ENCODE measurements around the gene TMTC1. TPM values are rescaled to one million over a fixed set of nuclear protein-coding genes. Genes with fewer than 3 reads are reported as not detected.
A peak's percentile ranks its signal among the peaks of the same experiment; 100 is the strongest.
"Not testable (repeated sequence)": the region's sequence is repeated elsewhere in the genome, so short reads cannot be mapped to it uniquely, and the experiment has no call there.

Gene TMTC1
- 10 to 100 TPM; 40.8 to 87.6 TPM for total RNA-seq
- polyA plus RNA-seq (ENCODE audit: insufficient read length in 2 of 2), result 10 to 100 TPM; 20.5 to 28.1 TPM
- long read RNA-seq, donor 1, full-length matches to known transcripts, result 1 of 1 reads
- long read RNA-seq, donor 1, partial matches to known transcripts, result 0 of 1 reads
- long read RNA-seq, donor 1, other reads (novel, unspliced or antisense), result 0 of 1 reads
- long read RNA-seq, donor 2, result 0 reads
- long read RNA-seq, donor 3, result 0 reads
- long read RNA-seq, donor 4, result 0 reads

DNA sequence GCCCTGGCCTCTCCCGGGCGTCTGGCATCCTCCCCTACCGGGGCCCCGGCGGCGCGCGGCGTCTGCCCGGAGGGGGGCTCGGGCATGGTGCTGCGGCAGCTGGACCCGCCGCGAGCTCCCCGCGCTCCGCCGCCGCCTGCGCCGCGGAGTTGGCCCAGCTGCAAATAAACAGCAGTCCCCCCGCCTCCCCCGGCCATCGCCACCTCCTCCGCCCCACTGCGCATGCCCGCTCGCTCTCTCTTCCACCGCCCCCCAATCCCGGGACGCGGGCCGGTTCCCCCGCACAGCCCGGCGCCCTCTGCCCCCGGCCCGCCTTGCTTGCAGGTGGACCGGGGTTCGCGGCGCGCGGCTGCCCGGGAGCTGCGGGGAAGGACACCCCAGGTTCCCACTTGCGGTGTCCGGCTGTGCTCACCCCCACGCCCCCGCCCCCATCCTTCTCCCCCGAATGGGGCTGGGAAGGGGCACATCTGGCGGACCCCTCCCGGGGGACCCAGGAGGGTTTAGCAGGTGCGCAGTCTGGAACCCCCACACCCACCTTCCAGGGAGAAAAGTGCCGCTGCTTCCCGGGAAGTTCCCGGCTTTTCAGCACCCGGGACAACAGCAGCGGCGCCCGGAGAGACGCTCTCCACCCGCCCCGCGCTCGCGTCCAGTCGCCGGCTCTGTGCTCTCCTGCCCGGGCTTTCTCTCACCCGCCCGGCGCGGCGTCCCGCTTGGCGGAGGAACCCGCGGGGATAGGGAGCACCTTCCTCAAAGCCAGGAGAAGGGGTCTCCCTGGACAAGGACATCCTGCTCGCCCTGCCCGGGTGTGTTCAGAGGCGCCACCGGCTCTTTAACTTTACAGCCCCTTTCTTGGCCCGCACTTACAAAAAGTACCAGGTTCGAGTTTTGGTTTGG, at the start of gene TMTC1:
Gene TMTC1 (minus strand): TSS at position 170 of the 894 bp plus-strand sequence. CDS start 191 bp downstream, outside the sequence.
- H3K27ac ChIP-seq (ENCODE audit: low read depth, low read length), result peak within 1 kb of the TSS; percentile 79
- H3K4me3 ChIP-seq (ENCODE audit: low read depth, low read length), result peak within 1 kb of the TSS; percentile 72
- peaks cover 11% of the 10 kb centered on the region for H3K4me1 ChIP-seq (ENCODE audit: control insufficient read depth, insufficient read depth, low read length)
- peak in 4 of 6 donors; percentile 75 to 95 (median 84) for DNase-seq (ENCODE audit: low read depth in 4 of 6, low spot score in 6 of 6)
- peaks cover 11% of the 10 kb centered on the region for H3K27me3 ChIP-seq (ENCODE audit: control insufficient read depth, insufficient read depth, low read length)
- under 1% methylated on average over 79 of the region's 87 CpGs for WGBS (ENCODE audit: insufficient coverage)
- peaks cover 4% of the 10 kb centered on the region for H3K9me3 ChIP-seq (ENCODE audit: control insufficient read depth, insufficient read depth, low read length)
- no peaks in the 10 kb centered on the region for H3K36me3 ChIP-seq (ENCODE audit: control insufficient read depth, insufficient read depth, low read length)

DNA sequence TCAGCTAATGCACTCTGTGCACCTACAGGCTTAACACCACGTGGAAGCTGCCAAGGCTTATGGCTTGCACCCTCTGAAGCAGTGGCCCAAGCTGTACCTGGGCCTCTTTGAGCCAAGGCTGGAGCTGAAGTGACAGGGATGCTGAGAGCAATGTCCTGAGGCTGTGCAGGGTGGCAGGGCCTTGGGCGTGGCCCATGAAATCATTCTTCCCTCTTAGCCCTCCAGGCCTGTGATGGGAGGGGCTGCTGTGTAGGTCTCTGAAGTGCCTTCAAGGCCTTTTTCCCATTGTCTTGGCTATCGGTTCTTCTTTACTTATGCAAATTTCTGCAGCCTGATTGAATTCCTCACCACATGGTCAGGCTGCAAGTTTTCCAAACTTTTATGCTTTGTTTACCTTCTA, 47.4 kb upstream of the TMTC1 start:
- Histone ChIP-seq H3K27me3 (ENCODE audit: control insufficient read depth, insufficient read depth, low read length) (no peaks in the 10 kb centered on the region), H3K27ac (ENCODE audit: low read depth, low read length) (no peak overlapping the region), H3K36me3 (ENCODE audit: control insufficient read depth, insufficient read depth, low read length) (no peaks in the 10 kb centered on the region), H3K4me1 (ENCODE audit: control insufficient read depth, insufficient read depth, low read length) (no peaks in the 10 kb centered on the region), H3K9me3 (ENCODE audit: control insufficient read depth, insufficient read depth, low read length) (peaks cover 2% of the 10 kb centered on the region), H3K4me3 (ENCODE audit: low read depth, low read length) (no peak overlapping the region)
- no peak for DNase-seq (ENCODE audit: low read depth in 4 of 6, low spot score in 6 of 6)
- 69% methylated on average over 1 of the region's 3 CpGs for WGBS (ENCODE audit: insufficient coverage)

DNA sequence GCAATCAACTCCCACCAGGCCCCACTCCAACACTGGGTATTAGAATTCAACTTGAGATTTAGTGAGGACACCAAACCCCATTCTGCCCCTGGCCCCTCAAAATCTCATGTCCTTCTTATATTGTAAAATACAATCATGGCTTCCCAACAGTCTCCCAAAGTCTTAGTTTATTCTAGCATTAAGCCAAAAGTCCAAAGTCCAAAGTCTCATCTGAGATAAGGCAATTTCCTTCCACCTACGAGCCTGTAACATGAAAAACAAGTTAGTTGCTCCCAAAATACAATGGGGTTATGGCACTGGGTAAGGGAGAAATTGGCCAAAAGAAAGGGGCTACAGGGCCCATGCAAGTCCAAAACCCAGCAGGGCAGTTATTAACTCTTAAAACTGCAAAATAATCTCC, 46.6 kb upstream of the TMTC1 start:
- Histone ChIP-seq H3K27me3 (ENCODE audit: control insufficient read depth, insufficient read depth, low read length) (no peaks in the 10 kb centered on the region), H3K4me1 (ENCODE audit: control insufficient read depth, insufficient read depth, low read length) (no peaks in the 10 kb centered on the region), H3K4me3 (ENCODE audit: low read depth, low read length) (no peak overlapping the region), H3K9me3 (ENCODE audit: control insufficient read depth, insufficient read depth, low read length) (peaks cover 2% of the 10 kb centered on the region), H3K36me3 (ENCODE audit: control insufficient read depth, insufficient read depth, low read length) (no peaks in the 10 kb centered on the region), H3K27ac (ENCODE audit: low read depth, low read length) (no peak overlapping the region)
- WGBS (ENCODE audit: insufficient coverage), result no CpG with 5 or more reads among the region's 1 CpG
- DNase-seq (ENCODE audit: low read depth in 4 of 6, low spot score in 6 of 6), result no peak

DNA sequence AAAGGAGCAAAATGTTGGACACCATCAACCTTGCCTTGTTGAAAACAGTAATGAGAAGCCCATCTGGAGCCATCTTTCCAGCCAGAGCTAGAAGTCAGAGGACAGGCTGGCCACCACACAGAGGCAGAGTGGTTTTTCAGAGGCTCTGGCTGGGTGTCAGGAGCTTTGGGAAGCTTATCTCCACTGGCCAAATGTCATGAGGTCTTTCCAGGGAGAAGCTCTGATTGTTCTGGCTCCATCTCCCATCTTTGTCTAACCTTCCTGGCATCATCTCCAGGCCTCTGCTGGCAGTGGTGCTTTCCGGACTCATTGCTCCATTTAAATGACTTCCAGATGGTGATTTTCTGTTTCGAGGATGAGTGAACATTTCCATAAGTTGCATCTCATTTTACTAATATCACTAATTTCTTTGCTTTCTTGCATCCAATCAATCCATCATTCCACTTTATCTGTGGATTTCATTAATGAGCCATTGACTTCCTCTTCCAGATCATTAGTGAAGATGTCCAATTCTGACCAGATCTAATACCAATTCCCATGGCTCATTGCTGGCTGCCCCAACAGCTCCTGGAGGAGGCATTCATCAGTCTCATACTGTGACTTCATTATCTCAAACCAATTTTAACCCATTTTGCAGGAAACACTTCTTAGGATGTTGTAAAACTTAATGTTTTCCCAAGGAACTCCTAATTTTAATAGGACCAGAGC, 35.3 kb upstream of the TMTC1 start:
- Histone ChIP-seq H3K36me3 (ENCODE audit: control insufficient read depth, insufficient read depth, low read length) (no peaks in the 10 kb centered on the region), H3K27ac (ENCODE audit: low read depth, low read length) (no peak overlapping the region), H3K4me3 (ENCODE audit: low read depth, low read length) (no peak overlapping the region), H3K4me1 (ENCODE audit: control insufficient read depth, insufficient read depth, low read length) (no peaks in the 10 kb centered on the region), H3K9me3 (ENCODE audit: control insufficient read depth, insufficient read depth, low read length) (no peaks in the 10 kb centered on the region), H3K27me3 (ENCODE audit: control insufficient read depth, insufficient read depth, low read length) (no peaks in the 10 kb centered on the region)
- peak in 1 of 6 donors; percentile 42 for DNase-seq (ENCODE audit: low read depth in 4 of 6, low spot score in 6 of 6)
- WGBS (ENCODE audit: insufficient coverage), result 66% methylated on average over 2 of the region's 2 CpGs

DNA sequence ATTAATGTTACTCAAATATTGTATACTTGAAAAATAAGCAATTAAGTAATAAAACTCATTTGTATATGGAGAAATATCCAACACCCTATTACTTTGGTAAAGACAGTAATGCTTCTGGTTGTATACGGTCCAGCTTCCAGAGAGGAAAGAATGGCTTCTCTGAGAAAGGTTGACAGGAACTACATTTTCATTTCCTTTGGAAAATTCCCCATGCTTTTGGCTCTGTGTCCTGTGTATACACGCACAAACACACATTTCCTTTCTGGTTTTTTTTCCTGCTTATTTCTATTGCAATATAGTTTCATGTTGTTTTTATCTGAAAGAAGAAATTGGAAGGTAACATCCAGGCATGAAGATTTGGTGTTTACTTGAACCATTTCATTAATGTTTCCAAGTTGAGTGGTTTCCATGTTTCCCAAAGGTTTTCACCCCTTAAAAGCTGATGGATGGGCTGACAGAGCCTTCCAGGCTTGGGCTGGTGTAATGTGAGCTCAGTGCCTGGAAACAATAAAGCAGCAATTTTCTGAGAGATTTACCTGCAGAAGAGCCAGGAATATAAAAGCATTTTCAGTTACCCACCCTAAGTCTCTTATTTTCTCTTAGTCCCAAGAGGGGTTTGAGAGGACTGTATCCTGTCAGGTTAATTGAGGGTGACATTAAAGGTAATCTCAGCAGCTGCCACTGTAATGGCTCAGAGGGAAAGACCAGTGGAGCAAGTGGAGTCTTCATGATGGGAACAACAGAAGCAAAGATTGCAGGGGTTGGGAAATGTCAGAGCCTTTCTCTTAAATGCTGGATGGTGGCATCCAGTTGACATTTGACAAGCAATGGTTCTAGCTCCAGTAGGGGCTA, 33.4 kb upstream of the TMTC1 start:
- Histone ChIP-seq H3K27ac (ENCODE audit: low read depth, low read length) (no peak overlapping the region), H3K27me3 (ENCODE audit: control insufficient read depth, insufficient read depth, low read length) (no peaks in the 10 kb centered on the region)
- no CpG with 5 or more reads among the region's 2 CpGs for WGBS (ENCODE audit: insufficient coverage)

DNA sequence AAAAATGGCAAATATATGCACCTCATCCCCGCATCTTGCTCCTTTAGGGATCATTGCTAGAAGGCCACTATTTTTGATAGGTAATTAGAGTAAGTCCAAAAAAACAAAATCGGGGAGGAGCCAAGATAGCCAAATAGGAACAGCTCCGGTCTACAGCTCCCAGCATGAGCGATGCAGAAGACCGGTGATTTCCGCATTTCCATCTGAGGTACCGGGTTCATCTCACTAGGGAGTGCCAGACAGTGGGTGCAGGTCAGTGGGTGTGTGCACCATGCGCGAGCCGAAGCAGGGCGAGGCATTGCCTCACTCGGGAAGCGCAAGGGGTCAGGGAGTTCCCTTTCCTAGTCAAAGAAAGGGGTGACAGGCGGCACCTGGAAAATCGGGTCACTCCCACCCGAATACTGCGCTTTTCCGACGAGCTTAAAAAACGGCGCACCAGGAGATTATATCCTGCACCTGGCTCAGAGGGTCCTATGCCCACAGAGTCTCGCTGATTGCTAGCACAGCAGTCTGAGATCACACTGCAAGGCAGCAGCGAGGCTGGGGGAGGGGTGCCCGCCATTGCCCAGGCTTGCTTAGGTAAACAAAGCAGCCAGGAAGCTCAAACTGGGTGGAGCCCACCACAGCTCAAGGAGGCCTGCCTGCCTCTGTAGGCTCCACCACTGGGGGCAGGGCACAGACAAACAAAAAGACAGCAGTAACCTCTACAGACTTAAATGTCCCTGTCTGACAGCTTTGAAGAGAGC, 26.0 kb upstream of the TMTC1 start:
- not testable (repeated sequence) for H3K27me3 ChIP-seq (ENCODE audit: control insufficient read depth, insufficient read depth, low read length); DNase-seq (ENCODE audit: low read depth in 4 of 6, low spot score in 6 of 6); H3K4me3 ChIP-seq (ENCODE audit: low read depth, low read length); H3K27ac ChIP-seq (ENCODE audit: low read depth, low read length); H3K9me3 ChIP-seq (ENCODE audit: control insufficient read depth, insufficient read depth, low read length); H3K4me1 ChIP-seq (ENCODE audit: control insufficient read depth, insufficient read depth, low read length); H3K36me3 ChIP-seq (ENCODE audit: control insufficient read depth, insufficient read depth, low read length)
- 100% methylated on average over 9 of the region's 24 CpGs for WGBS (ENCODE audit: insufficient coverage)

More for the DNA sequence above, 33.4 kb upstream of the TMTC1 start:
- H3K9me3 ChIP-seq (ENCODE audit: control insufficient read depth, insufficient read depth, low read length), result no peaks in the 10 kb centered on the region
- no peaks in the 10 kb centered on the region for H3K4me1 ChIP-seq (ENCODE audit: control insufficient read depth, insufficient read depth, low read length)
- H3K36me3 ChIP-seq (ENCODE audit: control insufficient read depth, insufficient read depth, low read length), result no peaks in the 10 kb centered on the region
- peak in 1 of 6 donors; percentile 19 for DNase-seq (ENCODE audit: low read depth in 4 of 6, low spot score in 6 of 6)
- no peak overlapping the region for H3K4me3 ChIP-seq (ENCODE audit: low read depth, low read length)

DNA sequence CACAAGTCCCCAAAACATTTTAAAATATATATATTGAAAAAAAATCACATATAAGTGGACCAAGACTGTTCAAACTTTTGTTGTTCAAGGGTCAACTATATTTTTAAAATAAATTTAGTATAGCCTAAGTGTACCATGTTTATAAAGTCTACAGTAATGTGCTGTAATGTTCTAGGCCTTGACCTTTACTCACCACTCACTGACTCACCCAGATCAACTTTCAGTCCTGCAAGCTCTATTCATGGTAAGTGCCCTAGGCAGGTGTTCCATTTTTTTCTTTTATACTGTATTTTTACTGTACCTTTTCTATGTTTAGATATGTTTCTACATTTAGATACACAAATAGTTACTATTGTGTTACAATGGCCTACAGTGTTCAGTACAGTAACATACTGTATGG, 23.4 kb upstream of the TMTC1 start:
- no peak for DNase-seq (ENCODE audit: low read depth in 4 of 6, low spot score in 6 of 6)
- no peaks in the 10 kb centered on the region for H3K9me3 ChIP-seq (ENCODE audit: control insufficient read depth, insufficient read depth, low read length)
- H3K4me3 ChIP-seq (ENCODE audit: low read depth, low read length), result no peak overlapping the region
- no peak overlapping the region for H3K27ac ChIP-seq (ENCODE audit: low read depth, low read length)
- H3K36me3 ChIP-seq (ENCODE audit: control insufficient read depth, insufficient read depth, low read length), result no peaks in the 10 kb centered on the region
- no peaks in the 10 kb centered on the region for H3K4me1 ChIP-seq (ENCODE audit: control insufficient read depth, insufficient read depth, low read length)
- no peaks in the 10 kb centered on the region for H3K27me3 ChIP-seq (ENCODE audit: control insufficient read depth, insufficient read depth, low read length)

DNA sequence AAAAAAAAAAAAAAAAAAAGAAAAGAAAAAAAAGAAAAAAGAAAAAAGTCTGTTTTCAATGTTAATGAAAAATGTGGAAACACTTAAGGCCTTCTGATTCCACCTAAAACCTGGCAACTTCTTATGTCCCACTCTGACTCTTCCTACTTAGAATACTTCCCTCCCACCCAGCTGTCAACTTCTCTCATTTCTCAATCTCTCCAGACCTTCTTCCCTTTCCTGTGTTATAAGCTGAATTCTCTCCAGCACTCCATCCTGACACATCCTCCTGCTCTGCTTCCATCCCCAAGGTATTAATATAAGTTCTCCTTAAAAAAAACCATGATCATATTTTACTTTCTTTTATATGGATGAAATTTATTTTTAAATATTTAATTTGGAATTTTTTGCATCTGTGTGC, 20.3 kb upstream of the TMTC1 start:
- no peak for DNase-seq (ENCODE audit: low read depth in 4 of 6, low spot score in 6 of 6)
- H3K9me3 ChIP-seq (ENCODE audit: control insufficient read depth, insufficient read depth, low read length), result no peaks in the 10 kb centered on the region
- H3K4me3 ChIP-seq (ENCODE audit: low read depth, low read length), result no peak overlapping the region
- H3K27ac ChIP-seq (ENCODE audit: low read depth, low read length), result no peak overlapping the region
- peaks cover 3% of the 10 kb centered on the region for H3K4me1 ChIP-seq (ENCODE audit: control insufficient read depth, insufficient read depth, low read length)
- no peaks in the 10 kb centered on the region for H3K36me3 ChIP-seq (ENCODE audit: control insufficient read depth, insufficient read depth, low read length)
- no peaks in the 10 kb centered on the region for H3K27me3 ChIP-seq (ENCODE audit: control insufficient read depth, insufficient read depth, low read length)

DNA sequence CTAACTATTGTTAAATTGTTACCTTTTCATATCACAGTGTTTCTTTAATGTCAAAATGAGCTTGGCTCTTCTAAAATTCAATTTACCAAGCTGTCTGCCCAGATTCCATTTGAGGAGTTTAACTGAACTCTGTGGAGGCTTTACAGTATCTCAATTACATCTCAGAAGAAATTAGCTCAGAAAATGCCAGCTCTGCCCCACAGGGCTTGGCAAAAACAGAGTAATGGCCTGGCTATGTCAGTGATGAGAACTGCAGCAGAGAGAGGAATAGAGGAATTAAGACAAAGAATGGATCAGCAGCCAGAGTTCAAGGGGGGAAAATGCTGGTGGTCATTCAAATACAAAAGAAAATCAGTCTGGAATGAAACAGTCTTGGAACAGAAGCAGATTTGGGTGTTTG, 15.8 kb upstream of the TMTC1 start:
- Histone ChIP-seq H3K4me1 (ENCODE audit: control insufficient read depth, insufficient read depth, low read length) (peaks cover 3% of the 10 kb centered on the region), H3K36me3 (ENCODE audit: control insufficient read depth, insufficient read depth, low read length) (no peaks in the 10 kb centered on the region), H3K27me3 (ENCODE audit: control insufficient read depth, insufficient read depth, low read length) (no peaks in the 10 kb centered on the region), H3K27ac (ENCODE audit: low read depth, low read length) (no peak overlapping the region), H3K4me3 (ENCODE audit: low read depth, low read length) (no peak overlapping the region), H3K9me3 (ENCODE audit: control insufficient read depth, insufficient read depth, low read length) (no peaks in the 10 kb centered on the region)
- DNase-seq (ENCODE audit: low read depth in 4 of 6, low spot score in 6 of 6), result peak in 2 of 6 donors; percentile 38 to 68

Data from spinal cord (tissue), 10 donors.